Gastroesophageal sphincter (tissue), 3 donors: ENCODE data around the gene ANKRD42.

Source experiments
- POLR2A ChIP-seq, 2 donors: fragments of 450-650 bp; IDR thresholded peaks; one replicate each; pipeline ENCODE4 v1.6.1; 2017; ENCODE audit warnings: antibody characterized with exemption in 2 of 2, mild to moderate bottlenecking in 2 of 2, moderate library complexity in 1 of 2
- POLR2AphosphoS5 ChIP-seq: sonication (generic); formaldehyde crosslinking; IDR thresholded peaks from one replicate; pipeline ENCODE4 v1.6.1; 2017; ENCODE audit warnings: antibody characterized with exemption
- TF ChIP-seq, protein P1 (sequence below), 4 experiments: fragments of 200-600 bp in 2 of 4; fragments of 450-650 bp in 2 of 4; sonication (generic) in 1 of 4; IDR thresholded peaks; one replicate each; pipeline ENCODE4 v1.5.1; 2017 to 2019; ENCODE audit warnings: antibody characterized with exemption in 4 of 4, mild to moderate bottlenecking in 2 of 4, moderate library complexity in 2 of 4

DNA sequence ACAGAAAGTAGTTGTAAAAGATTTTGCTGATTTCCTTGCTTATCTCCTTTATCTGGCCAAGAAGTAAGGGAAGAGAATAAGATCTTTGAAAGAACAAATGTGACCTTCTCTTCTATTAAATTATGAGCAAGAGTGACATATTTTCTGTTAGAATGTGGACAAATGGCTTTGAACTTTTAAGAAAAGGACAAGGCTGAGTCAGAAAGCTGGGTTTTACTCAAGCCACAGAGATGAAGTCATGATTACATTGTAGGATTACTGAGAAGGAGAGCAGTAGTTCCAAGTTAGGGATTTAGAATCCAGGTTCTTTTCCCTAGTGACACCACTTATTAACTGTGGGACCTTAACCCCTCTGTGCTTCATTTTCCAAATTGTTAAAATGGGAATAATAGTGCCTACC lies 79.1 kb downstream of the ANKRD42 start:
- TF ChIP-seq, protein P1, sequence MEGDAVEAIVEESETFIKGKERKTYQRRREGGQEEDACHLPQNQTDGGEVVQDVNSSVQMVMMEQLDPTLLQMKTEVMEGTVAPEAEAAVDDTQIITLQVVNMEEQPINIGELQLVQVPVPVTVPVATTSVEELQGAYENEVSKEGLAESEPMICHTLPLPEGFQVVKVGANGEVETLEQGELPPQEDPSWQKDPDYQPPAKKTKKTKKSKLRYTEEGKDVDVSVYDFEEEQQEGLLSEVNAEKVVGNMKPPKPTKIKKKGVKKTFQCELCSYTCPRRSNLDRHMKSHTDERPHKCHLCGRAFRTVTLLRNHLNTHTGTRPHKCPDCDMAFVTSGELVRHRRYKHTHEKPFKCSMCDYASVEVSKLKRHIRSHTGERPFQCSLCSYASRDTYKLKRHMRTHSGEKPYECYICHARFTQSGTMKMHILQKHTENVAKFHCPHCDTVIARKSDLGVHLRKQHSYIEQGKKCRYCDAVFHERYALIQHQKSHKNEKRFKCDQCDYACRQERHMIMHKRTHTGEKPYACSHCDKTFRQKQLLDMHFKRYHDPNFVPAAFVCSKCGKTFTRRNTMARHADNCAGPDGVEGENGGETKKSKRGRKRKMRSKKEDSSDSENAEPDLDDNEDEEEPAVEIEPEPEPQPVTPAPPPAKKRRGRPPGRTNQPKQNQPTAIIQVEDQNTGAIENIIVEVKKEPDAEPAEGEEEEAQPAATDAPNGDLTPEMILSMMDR (IDR thresholded peaks at IDR 0.05): no peak
- TF ChIP-seq POLR2A (IDR thresholded peaks at IDR 0.05): no peak
- peak; percentile 66 for TF ChIP-seq POLR2AphosphoS5
